HepG2 (cell line): ENCODE measurements around the gene OR52E8. TPM values are rescaled to one million over a fixed set of nuclear protein-coding genes. Genes with fewer than 3 reads are reported as not detected.

Source experiments
- ATAC-seq: fragments of 200-7000 bp; cut with Tn5 transposase; 3 replicates; pipeline ENCODE4 v1.9.1; 2020; ENCODE audit warnings: mild to moderate bottlenecking, moderate library complexity
- BruUV-seq: library from RNA; stranded (reverse); fragments of 400-500 nt; replicated peaks from 2 replicates; lab custom pipeline; 2021; lab: Mats Ljungman, UMichigan
- CTCF ChIA-PET: fragments of 300-600 bp; formaldehyde crosslinking; extraction: SDS; loops from one replicate; lab custom pipeline; 2021; ENCODE audit warnings: low total read pairs, inconsistent platforms, low intra/inter-chr PET ratio; lab: Yijun Ruan, JAX
- POLR2A ChIA-PET: fragments of 350-600 bp; sonication (Branson Sonifier 250); formaldehyde crosslinking; loops from one replicate; lab custom pipeline; 2020; ENCODE audit warnings: antibody characterized with exemption, inconsistent platforms; lab: Yijun Ruan, JAX
- DNase-seq: peaks from one replicate; pipeline ENCODE4 v3.0.0-alpha.2; 2015; ENCODE audit warnings: low spot score
- FAIRE-seq: peaks from 3 replicates; lab custom pipeline; 2011; peaks lifted over from hg19 to GRCh38; lab: Jason Lieb, UNC
- H2AFZ ChIP-seq: one replicate; pipeline ENCODE4 v1.6.1; 2011; ENCODE audit warnings: low read length, inconsistent platforms
- H3K27ac ChIP-seq: fragments of 300-600 bp; 3 replicates; pipeline ENCODE4 v1.8.0; 2011; ENCODE audit warnings: mixed run types, mild to moderate bottlenecking, mixed read lengths, low read length, inconsistent platforms; ENCODE audit not compliant: insufficient read depth; ENCODE audit errors: extremely low read length
- H3K27me3 ChIP-seq, 2 experiments: fragments of 200-600 bp in 1 of 2; 2 replicates in 1 of 2; 3 replicates in 1 of 2; pipeline versions ENCODE4 v1.6.0 to v1.8.0; 2011; ENCODE audit warnings: low read length in 2 of 2, mild to moderate bottlenecking in 2 of 2, moderate library complexity in 2 of 2, inconsistent platforms in 1 of 2; ENCODE audit not compliant: insufficient read depth in 2 of 2, control insufficient read depth in 1 of 2
- H3K36me3 ChIP-seq, 2 experiments: fragments of 200-600 bp in 1 of 2; replicated peaks in 1 of 2; 2 replicates in 1 of 2; 3 replicates in 1 of 2; pipeline versions ENCODE4 v1.5.1 to v1.8.0; 2011; ENCODE audit warnings: low read length in 2 of 2, inconsistent platforms in 1 of 2; ENCODE audit not compliant: insufficient read depth in 2 of 2, control insufficient read depth in 1 of 2
- H3K4me1 ChIP-seq: 2 replicates; pipeline ENCODE4 v1.5.1; 2012; ENCODE audit warnings: low read length, inconsistent platforms; ENCODE audit not compliant: insufficient read depth
- H3K4me2 ChIP-seq: 2 replicates; pipeline ENCODE4 v1.6.0; 2011; ENCODE audit warnings: low read depth, low read length, inconsistent platforms
- H3K4me3 ChIP-seq, 3 experiments: fragments of 200-600 bp in 1 of 3; sonication (generic), shearing (Covaris generic) in 1 of 3; replicated peaks in 1 of 3; 2 replicates each; pipeline ENCODE4 v1.5.1; 2011 to 2016; ENCODE audit warnings: low read length in 3 of 3, inconsistent platforms in 2 of 3, low read depth in 2 of 3, mild to moderate bottlenecking in 2 of 3, control low read depth in 1 of 3, mixed read lengths in 1 of 3; ENCODE audit not compliant: insufficient read depth in 1 of 3
- H3K79me2 ChIP-seq: one replicate; pipeline ENCODE4 v1.6.1; 2011; ENCODE audit warnings: low read length, inconsistent platforms; ENCODE audit not compliant: insufficient read depth
- H3K9ac ChIP-seq: 2 replicates; pipeline ENCODE4 v1.6.0; 2011; ENCODE audit warnings: mild to moderate bottlenecking, low read depth, low read length, inconsistent platforms; ENCODE audit not compliant: insufficient read depth
- H3K9me3 ChIP-seq: 2 replicates; pipeline ENCODE4 v1.5.1; 2012; ENCODE audit warnings: mild to moderate bottlenecking, low read length
- H4K20me1 ChIP-seq: 2 replicates; pipeline ENCODE4 v1.6.0; 2011; ENCODE audit warnings: inconsistent platforms, mild to moderate bottlenecking, low read length, moderate library complexity; ENCODE audit not compliant: insufficient read depth
- GATA4 ChIP-seq: sonication (generic); IDR thresholded peaks from 2 replicates; pipeline ENCODE4 v1.6.1; 2016; ENCODE audit warnings: antibody characterized with exemption, low read depth, borderline replicate concordance
- KLF9 ChIP-seq: IDR thresholded peaks from 2 replicates; pipeline ENCODE4 v1.6.1; 2016; ENCODE audit warnings: low read depth
- PRDM15 ChIP-seq: sonication (generic); formaldehyde crosslinking; IDR thresholded peaks from 2 replicates; pipeline ENCODE4 v1.4.0; 2020; ENCODE audit warnings: missing genetic modification reagents
- PRMT3 ChIP-seq: sonication (generic); formaldehyde crosslinking; IDR thresholded peaks from 2 replicates; pipeline ENCODE4 v1.8.1; 2022; ENCODE audit warnings: low read depth, mild to moderate bottlenecking, moderate library complexity, missing genetic modification reagents, borderline replicate concordance
- RXRA ChIP-seq: sonication (generic); formaldehyde crosslinking; IDR thresholded peaks from 2 replicates; pipeline ENCODE4 v1.5.1; 2020; ENCODE audit warnings: missing genetic modification reagents
- TGIF2 ChIP-seq: IDR thresholded peaks from 2 replicates; pipeline ENCODE4 v1.6.1; 2016; ENCODE audit warnings: control low read depth, missing compliant biosample characterization
- THYN1 ChIP-seq: sonication (generic); formaldehyde crosslinking; IDR thresholded peaks from 2 replicates; pipeline ENCODE4 v1.8.1; 2023; ENCODE audit warnings: low read depth, mild to moderate bottlenecking, moderate library complexity, missing genetic modification reagents, borderline replicate concordance
- ZBTB38 ChIP-seq: sonication (generic); formaldehyde crosslinking; IDR thresholded peaks from 2 replicates; pipeline ENCODE4 v1.5.1; 2020; ENCODE audit warnings: mild to moderate bottlenecking, missing genetic modification reagents
- ZNF446 ChIP-seq: sonication (generic); formaldehyde crosslinking; IDR thresholded peaks from 2 replicates; pipeline ENCODE4 v1.5.0; 2020; ENCODE audit warnings: mild to moderate bottlenecking, missing genetic modification reagents
- ZNF574 ChIP-seq: sonication (generic); formaldehyde crosslinking; IDR thresholded peaks from 2 replicates; pipeline ENCODE4 v1.4.0; 2020; ENCODE audit warnings: missing genetic modification reagents
- WGBS: methylation state at CpG from one replicate; pipeline ENCODE4 v1.1.6; 2017; ENCODE audit warnings: low lambda C conversion rate; 5-methylcytosine and 5-hydroxymethylcytosine counted together
- in situ Hi-C: cut with HindIII; loops from 2 replicates; pipeline ENCODE4 v1.10.0; 2017; ENCODE audit warnings: low pct_unique_long_range_greater_than_20kb; ENCODE audit not compliant: extremely low pct_ligation_motif_present
- intact Hi-C: fragments of 100-400 bp; cut with micrococcal nuclease; formaldehyde crosslinking; loops from one replicate; pipeline ENCODE4 v1.10.0; 2022; ENCODE audit not compliant: unreplicated experiment
- polyA plus RNA-seq, 8 experiments: library from polyadenylated mRNA; depleted of rRNA in 3 of 8; stranded (reverse) in 7 of 8; unstranded in 1 of 8; fragments of >200 nt; fragmentation: Illumina TruSeq in 4 of 8; extraction: Trizol in 4 of 8; gene quantifications; 2 replicates each; pipeline versions ENCODE4 v1.2.1 to v1.2.3, GENCODE V29; 2011 to 2016; ENCODE audit warnings: low read depth in 4 of 8, missing spikeins in 1 of 8, mixed read lengths in 1 of 8; ENCODE audit not compliant: insufficient read depth in 1 of 8
- total RNA-seq, 5 experiments: library from RNA; depleted of rRNA; stranded (reverse); fragments of >200 nt; fragmentation: Illumina TruSeq; extraction: Trizol; gene quantifications; 2 replicates each; pipeline ENCODE4 v1.2.3, GENCODE V29; 2016; ENCODE audit warnings: low read depth in 1 of 5

The OR52E8 gene
- total and polyA plus RNA-seq, 2 of the 13 experiments (the other 11 are each of a cell fraction or from before 2014, with no cell fraction given): not detected

- no TSS peak for BruUV-seq
- no peak overlapping the region; a peak in 1 of 6 replicates for H3K4me3 ChIP-seq
- no peaks in the 10 kb centered on the region for H3K36me3 ChIP-seq
- H3K27me3 ChIP-seq: peaks cover 1 to 25% of the 10 kb centered on the region in 2 experiments; a peak in 4 of 5 replicates
- no peaks in the 10 kb centered on the region for H3K79me2 ChIP-seq
- CTCF ChIA-PET: interaction anchor here (1.2 to 3.1 kb wide), 4 partner anchors 125 to 604 kb away, joined by 3 to 37 read pairs (median 22); partner anchors contain the start of gene TRIM5
- H3K4me1 ChIP-seq: peaks cover 18% of the 10 kb centered on the region
- no peak overlapping the region for H3K9ac ChIP-seq
- DNase-seq (no peak), ATAC-seq (peak; percentile 36; the same call in 2 of the 3 replicates), FAIRE-seq (no peak)
- POLR2A ChIA-PET: no interaction called here
- TF ChIP-seq KLF9 (no peak), ZNF574 (CRISPR knock-in tag) (no peak), TGIF2 (CRISPR knock-in tag) (no peak), GATA4 (no peak), ZBTB38 (no peak), PRDM15 (CRISPR knock-in tag) (no peak), ZNF446 (CRISPR knock-in tag) (no peak), RXRA (CRISPR knock-in tag) (no peak), THYN1 (CRISPR knock-in tag) (no peak), PRMT3 (CRISPR knock-in tag) (no peak)
- WGBS: 15% methylated on average over 5 of the region's 5 CpGs
- peak overlapping the region; percentile 71 for H2AFZ ChIP-seq
- H3K27ac ChIP-seq: no peak overlapping the region
- intact Hi-C loops: no loop called here
- no peaks in the 10 kb centered on the region for H4K20me1 ChIP-seq
- no peaks in the 10 kb centered on the region for H3K9me3 ChIP-seq
- in situ Hi-C loops: loop anchor here (5.0 to 10.0 kb wide), 3 partner anchors 124 to 332 kb away; partner anchors contain the start of genes TRIM22 and TRIM5
- H3K4me2 ChIP-seq: peak overlapping the region; percentile 76
These were observed 48.4 kb downstream of the OR52E8 start for GRCh38 chr11:5809122-5809519.
